ENCODE measurements around the gene CD247.
"Not testable (repeated sequence)": the region's sequence is repeated elsewhere in the genome, so short reads cannot be mapped to it uniquely, and the experiment has no call there.

CD247 gene

DNA sequence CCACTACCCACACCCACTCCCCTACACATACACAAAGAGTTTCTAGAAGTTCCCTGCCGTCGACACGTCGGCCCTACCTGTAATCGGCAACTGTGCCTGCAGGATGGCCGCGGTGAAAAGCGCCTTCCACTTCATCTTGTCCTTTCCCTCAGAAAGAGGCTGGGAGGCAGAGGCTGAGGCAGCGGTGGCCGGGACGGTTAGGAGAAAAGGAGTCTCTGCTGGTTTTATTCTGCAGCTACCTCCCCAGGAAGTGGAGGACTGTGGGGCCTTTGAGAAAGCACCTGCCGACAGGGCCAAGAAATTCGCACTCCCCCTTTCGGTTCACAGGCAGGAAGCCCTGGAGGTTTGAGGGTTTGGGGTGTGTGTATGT lies at the start of gene CD247:
TSS of gene CD247 (minus strand) at position 199 of the 370 bp plus-strand sequence. CDS start at position 135, 64 bp downstream.
- DNase-seq, result no peak

DNA sequence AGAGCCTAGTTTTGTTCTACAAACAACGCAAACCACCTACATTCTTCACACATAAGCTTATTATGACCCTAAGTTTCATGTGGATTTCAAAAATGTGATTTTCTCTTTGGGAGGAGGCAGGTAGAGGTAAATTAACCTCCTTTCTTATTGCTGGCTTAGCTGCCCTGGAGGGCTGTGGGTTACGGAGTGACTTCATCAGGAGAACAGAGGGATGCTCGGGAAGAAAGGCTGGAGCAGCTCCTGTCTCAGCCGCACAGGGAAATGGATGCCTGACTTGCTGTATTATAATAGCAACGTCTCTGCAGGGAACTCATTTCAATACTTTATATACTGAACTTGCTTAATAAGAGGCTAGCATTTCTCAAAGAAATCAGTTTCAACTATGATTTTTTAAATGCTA lies 49.3 kb upstream of the CD247 start:
- DNase-seq, result no peak

DNA sequence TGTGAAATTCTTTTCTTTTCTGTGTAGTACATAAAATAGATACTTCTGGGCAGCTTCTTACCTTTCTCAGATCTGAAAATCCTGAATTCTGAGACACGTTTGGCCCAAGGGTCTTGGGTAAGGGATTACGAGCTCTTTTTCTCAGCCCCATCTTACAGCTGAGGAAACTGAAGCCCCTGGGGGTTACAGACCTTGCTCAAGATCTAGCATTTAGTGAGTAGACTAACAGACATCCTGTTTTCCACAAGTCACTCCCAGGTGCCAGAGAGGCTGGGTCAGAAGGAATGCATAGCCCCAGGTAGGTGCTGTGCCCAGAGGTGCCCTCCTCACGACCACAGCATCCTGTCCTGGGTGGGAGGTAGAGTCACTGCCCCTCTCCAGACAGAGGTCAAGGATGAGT lies 48.4 kb upstream of the CD247 start:
- DNase-seq, result no peak

DNA sequence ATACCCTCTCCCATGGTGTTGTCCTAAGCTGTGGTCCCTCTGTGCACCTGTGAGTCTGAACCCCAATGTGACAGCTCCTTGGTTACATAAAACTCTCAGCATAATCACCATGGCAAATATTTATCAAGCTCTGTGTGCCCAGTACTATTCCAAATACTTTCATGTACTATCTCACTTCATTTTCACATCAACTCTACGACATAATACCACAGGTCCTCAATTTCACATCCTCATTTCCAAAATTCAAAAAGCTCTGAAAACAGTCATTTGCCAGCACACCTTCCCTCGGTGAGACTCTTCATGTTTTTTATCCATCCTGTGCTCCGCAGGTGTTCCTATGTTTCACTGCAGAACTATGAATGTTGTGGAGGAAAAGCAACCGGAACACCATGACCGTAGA lies 47.6 kb upstream of the CD247 start:
- no peak for DNase-seq

DNA sequence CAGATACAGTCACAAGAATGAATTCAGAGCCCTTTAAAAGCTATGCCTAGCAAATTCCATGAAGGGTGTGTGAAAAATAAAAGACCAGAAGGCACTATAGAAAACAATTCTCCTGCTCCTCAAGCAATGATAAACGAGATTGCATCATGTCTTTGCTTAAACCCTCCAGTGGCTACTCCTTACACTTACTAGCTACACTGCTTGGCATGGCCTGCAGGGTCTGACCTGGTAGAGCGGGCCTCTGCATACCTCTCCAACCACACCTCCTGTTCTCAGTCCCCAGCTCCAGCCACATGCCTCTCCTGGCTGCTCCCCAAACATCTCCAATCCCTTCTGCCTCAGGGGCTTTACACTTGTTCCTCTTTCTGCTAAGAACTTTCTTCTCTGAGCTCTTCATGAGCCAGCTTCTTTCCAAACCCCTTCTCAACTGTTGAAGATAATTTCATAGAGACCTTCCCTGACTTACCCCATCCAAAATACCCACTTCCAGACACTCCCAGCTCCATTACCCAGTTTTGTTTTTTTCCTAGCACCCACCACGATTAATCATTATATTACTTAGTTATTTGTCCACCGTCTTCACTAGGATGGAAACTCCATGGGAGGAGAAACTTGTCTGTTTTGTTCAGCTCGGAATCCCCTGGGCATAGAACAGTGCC lies 46.4 kb upstream of the CD247 start:
- no peak for DNase-seq

DNA sequence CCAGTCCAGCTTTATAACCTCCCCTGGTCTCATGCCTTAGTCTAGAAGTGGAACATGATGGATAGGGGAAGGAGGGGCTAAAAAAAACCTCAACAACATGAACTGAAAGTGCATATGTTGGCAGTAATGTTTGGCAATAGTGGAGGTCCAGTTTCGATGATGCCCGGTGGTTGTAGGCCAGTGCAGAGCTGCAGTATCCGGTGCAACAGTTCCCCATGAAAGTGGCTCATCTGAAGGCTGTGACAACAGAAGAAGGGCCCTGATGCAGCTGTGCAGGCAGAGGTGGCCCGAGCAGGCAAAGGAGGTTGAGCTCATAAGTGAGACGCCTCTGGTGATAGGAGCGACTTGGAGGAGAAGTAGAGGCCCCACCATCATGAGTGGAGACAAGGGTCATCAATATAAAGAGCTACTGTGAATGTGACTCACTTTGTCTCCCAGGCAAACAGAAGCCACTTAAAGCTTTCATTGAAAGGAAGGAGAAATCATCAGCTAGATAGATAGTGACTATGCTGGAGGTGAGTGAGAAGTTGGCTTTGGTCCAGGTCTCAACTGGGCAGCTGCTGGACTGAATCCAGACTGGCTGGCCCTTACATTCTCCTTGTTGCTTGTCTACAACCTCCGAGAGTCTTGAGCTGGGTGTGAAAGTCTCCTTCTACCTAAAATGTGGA lies 45.4 kb upstream of the CD247 start:
- no peak for DNase-seq

DNA sequence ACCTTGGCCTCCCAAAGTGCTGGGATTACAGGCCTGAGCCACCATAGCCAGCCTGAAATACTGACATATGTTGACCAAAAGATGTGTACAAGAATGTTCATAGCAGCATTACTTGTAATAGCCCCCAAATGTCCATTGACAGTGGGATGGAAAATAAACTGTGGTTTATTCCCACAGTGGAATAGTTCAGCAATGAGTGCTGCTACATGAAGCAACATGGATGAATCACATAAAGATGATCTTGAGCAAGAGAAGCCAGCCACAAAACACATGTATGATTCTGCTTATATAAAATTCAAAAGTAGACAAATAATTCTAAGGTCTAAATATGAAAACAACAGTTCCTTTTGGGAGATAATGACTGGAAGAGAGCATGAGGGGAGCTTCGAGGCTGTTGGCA lies 44.4 kb upstream of the CD247 start:
- DNase-seq, result no peak

DNA sequence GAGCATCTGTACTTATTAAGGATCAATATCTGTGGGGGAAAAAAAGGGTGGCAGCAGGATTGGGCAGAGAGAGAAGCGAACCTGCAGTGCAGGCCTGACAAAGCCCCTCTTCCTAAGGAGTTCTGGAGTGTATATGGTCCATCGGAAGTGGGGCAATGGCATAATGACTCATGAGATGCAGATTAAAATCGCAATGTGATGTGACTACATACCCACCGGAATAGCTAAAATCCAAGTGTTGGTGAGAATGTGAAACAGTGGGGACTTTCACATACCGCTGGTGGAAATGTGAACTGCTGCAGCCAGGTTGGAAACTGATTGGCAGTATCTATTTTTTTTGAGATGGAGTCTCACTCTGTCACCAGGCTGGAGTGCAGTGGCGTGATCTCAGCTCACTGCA lies 43.4 kb upstream of the CD247 start:
- DNase-seq, result no peak

DNA sequence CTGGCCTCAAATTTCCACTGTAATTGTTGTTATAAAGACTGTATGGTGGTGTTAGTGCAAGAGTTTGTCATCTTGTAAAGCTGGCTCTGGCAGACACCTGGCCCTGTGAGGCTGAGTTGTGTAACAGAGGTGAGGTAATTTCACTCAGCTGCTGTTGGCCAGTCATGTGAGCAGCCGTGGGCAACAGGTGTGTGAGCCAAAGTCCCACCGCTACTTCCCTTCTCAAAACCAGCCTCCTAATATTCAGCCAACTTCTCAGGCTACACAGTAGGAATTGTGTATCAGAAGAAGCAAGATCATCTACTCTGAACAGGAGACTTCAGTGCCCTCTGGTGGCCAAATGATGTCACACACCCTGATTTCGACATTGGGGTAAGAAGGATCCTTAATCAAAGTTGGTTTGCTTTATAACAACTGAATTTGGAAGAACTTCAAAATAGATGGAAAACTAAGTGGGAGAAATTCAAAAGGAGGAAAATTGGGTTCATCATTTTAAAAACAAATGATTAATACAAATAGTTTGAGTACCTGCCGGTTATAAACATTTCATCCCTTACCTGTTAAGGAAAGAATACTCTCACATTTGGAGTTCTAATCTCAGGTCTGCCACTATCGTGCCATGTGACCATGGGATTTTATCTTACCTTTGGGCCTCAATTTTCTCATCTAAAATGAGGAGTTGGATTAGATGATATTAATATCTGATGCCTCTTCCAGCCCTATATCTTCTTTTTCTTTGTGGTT lies 37.8 kb upstream of the CD247 start:
- DNase-seq, result peak; percentile 74

DNA sequence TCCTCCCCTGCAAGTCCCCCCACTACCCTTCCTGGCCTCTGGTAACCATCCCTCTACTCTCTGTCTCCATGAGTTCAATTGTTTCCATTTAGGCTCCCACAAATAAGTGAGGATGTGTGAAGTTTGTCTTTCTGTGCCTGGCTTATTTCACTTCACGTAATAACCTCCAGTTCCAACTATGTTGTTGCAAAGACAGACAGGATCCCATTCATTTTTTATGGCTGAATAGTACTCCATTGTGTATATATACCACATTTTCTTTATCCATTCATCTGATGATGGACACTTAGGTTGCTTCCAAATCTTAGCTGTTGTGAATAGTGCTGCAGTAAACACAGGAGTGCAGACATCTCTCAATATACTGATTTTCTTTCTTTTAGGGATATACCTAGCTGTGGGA lies 36.7 kb upstream of the CD247 start:
- not testable (repeated sequence) for DNase-seq

DNA sequence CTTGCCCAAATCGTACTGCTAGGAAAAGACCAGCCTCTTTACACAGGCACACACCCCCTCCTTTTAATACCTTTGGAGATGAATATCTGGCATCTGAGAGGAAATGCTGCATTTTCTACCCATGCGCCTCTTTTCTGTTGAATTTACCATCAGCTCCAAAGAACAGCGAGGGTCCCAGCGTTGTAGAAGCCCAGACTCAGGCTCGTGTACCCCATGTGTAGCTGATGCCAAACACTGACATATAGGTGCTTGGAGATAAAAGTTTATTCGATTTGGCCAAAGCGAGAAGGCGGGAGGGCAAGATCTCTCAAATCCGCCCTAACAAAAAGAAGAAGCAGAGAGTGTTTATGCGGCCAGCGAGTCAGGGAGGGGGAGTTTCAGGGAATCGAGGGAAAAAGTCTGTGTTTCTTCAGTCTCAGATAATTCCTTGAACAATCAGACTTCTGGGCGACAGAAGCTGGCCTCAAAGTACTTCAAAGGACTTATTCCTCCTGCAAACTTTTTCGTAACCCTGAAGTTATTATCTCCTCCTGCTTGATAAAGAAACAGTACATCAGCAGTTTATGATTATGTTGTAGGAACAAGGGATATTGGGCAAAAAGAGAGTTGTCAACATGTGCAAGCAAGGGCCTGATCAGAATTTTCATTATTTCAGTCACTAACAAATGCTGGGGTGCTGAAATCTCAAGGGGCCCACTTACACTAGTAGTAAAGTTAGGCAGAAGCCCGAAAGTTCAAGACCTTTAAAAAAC lies 35.9 kb upstream of the CD247 start:
- DNase-seq, result no peak

DNA sequence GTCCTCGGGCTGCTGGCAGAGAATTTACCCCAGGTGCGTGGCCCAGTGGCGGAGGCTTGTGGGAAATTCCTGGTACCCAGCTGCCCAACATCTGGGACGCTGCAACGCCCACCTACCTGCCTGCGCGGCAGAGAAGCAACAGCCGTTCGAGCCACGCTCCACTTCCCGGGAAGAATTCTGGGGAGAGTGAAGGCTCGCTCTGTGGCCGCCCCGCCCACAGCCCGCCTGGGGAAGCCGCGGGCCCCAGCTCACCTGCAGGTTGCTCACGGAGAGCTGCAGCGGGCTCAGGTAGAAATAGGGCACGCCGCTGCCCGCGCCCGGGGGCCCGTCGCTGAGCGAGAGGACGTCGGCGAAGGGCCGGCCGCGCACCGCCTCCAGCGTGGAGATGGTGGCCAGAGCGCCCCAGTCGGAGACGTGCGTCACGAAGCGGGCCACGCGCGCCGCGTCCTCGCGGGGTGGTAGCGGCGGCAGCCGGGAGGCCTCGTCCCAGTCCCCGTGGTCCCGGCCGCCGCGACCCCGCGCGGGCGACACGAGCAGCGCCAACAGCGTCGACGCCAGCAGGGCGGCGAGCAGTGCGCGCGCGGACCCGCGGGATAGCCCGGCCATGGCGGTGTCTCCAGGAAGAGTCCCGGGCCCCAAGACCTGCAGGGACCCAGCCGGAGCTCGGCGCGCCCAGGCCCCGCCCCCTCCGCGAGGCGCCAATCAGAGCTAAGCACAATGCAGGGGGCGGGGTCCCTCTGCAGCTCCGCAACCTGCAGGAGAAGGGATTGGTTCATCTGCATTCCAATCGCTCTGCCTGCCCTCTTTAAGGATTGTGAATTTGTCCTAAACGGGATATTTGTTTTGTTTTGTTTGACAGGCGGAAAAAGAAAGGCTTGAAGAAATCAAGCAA lies 35.1 kb upstream of the CD247 start, which contains the start of gene CREG1:
TSS of gene CREG1 (minus strand) at position 627 of the 892 bp plus-strand sequence.
- DNase-seq, result peak; percentile 91

DNA sequence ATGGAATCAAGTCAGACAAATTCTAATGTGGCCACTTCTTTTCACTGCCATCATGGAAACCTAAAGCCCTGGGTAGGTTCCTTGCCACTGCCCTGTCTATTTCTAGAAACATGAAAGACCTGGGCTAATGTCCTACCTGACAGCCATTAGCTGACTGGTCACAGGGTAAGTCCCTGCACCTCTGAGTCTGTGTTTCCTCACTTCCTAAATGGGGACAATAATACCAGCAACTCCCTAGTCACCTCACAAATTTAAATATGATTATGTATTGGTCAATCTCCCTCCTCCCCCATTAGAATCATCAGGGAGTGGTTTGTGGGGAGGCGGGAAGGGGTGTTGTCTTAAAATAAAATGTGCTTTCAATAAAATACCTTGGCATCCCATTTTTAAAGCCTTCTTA lies 33.0 kb upstream of the CD247 start:
- no peak for DNase-seq

DNA sequence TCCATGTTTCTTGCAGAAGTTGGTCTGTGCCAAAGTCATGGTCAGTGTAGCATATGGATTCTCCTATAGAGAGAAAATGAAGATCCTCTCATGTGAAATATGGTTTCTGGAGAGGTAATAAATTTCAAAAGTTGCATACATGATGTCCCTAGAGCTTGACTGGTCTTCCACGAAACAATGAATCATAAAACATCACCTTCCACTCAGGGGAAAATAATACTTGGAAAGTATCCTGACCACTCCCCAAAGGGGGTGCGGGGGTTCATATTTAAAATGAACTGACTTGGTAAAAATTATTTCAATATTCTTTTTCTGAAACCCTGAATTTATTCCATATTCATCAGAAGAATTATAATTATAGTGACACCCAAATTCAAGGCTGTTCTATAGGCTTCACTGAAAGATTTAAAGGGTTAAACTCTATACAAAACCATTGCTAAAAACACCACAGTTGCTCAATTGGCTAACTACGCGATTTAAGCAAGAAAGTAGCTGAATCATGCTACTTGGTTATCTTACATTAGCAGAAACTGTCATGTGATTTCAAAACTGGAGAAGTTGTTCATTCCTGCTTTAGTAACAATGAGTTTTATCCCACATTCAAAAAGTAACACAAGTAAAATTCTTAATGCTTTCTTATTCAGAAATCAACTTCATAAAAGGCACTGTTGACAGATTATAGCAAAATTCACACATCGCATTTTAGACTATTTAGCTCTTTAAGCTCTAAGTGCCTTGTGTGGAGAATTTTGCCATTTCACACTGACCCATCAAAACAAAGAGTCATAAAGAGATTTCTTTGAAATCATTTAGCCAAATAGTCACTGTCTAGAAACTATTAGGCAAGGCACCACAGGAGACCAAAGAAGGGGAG lies 30.0 kb upstream of the CD247 start:
- no peak for DNase-seq

DNA sequence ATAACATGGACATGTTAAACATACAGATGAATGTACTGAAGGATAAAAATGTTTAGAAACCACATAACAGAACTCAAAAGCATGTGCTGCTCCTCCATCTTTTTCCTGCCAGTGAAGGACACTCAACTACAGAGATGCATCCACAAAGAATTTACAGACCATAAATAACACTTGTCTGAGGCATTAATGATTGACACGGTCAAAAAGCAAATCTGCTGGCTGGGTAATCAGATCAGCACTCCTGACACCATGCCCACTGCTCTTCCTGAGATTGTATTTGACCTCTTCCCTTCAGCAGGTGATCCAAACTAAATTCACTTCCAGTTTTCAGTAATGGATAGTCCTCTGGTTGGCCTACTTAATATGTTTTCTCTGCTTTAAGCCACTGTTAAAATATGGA lies 28.6 kb upstream of the CD247 start:
- no peak for DNase-seq

DNA sequence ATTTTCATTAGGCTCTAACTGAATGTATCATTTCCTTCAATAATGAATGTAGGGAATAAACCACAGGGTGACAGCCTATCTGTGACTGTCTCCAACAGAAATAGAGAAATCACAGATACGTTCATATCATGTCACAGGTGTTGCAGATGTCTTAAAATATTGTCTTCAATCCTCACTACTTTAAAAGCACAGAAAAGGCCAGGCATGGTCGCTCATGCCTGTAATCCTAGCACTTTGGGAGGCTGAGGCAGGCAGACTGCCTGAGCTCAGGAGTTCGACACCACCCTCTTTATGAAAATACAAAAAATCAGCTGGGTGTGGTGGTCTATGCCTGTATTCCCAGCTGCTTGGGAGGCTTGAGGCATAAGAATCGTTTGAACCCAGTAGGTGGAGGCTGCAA lies 27.0 kb upstream of the CD247 start:
- no peak for DNase-seq

DNA sequence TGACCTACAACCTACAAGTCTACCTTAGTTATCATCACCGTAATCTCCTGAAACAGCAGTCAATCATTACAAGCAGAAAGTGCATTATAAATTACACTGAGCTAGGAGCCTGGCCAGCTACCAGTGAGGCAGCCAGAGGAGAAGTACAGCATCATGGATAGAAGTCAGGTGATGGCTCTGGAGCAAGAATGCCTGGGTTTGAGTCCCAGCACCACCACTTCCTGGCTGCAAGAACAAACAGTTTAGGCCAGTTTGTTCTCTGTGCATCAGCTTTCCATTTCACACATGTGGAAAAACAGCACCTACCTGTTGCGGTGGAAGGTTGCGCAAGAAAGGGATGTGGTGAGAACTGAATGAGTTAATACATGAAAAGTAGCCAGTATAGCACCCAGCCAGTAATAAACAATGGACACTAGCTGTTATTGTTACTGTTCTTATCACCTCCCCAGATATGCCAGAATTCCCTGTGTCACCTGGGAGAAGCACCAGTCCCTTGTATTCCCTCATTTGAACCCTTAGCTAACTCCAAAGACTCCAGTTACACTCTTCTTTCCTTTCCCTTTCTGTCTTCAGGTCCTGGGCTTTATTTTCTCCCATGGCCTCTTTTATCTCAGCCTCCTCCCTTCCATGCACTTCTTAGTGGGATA lies 26.2 kb upstream of the CD247 start:
- DNase-seq, result no peak

DNA sequence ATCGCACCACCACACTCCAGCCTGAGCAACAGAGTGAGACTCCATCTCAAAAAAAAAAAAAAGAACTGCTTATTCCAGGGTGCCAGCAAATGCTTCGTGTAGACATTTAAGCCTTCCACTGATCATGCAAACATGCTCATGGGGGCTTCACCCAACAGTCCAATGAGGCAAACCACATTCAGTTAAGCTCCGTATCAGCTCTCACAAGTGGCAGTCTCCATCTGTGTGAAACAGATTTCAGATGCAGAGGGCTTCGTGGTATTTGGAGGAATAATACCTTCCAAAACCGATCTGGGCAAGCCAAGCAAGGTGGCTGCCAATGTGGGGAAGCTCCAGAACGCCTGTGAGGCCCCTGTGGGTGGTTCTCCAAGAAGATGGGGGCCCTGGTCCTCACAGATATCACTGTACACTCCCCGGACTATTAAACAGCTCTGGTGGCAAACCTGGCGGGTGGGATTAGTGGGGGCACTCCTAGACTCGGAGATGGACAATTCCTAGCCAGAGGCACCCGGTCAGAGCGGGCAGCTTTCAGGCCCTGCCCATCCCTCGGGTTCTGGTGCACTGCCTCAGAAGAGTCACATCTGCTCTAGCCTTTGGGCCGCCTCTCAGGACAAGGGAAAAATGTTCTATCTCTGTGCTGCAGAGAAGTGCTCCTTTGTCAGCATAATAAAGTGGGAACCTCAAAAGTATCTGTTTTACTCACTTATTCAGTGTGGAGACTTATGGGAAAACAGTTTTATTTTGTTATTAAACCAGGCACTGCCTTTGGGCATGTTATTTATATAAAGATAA lies 25.1 kb upstream of the CD247 start:
- no peak for DNase-seq

DNA sequence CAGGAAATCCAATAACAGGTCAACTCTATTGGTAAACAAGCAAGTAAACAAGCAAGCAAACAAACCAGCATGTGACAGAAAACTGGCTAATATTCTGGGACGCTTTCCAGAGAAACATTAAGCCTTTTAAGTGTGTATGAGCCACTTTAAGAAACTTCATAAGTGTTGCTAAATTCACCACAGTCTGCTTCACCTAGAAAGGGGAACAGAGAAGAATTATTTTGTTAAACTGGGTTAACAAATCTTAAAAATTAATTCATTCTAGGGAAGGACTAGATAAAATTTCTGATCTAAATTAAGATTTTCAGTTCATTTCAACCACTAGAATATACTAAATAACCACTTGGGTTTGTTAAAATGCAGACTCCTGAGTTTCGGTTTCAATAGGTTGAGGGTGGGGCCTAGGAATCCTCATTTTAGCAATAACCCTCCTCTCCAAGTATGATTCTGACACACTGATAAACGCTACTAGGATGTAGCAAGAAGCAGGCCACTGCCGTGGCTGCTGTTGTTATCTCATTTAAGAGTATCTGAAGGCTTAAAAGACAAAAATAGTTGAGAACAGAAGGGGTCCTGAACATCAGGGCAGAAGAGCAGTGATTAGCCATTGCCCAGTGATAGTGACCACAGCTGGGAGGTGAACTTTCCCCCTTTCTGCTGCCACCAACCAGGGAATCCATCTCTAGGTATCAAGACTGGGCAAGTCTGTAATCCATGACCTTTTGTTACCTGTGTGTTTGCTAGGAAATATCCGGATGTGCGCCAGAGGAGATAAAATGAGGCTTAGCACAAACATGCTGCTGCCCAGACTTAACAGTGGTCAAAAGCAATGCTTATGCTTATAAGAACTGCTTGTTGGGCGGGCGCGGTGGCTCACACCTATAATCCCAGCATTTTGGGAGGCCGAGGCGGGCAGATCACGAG lies 24.0 kb upstream of the CD247 start:
- no peak for DNase-seq

Measured in NCI-H774 (cell line).